Fibroblast of lung (primary cell): ENCODE results near the gene GTF3C2.

Source experiments
- CTCF ChIP-seq, 2 donors: IDR thresholded peaks in 1 of 2; conservative IDR thresholded peaks in 1 of 2; 1 replicate in 1 of 2; 2 replicates in 1 of 2; pipeline ENCODE4 v1.5.1; 2011 to 2012; ENCODE audit warnings: low read length in 2 of 2, control low read depth in 1 of 2, inconsistent platforms in 1 of 2, low read depth in 1 of 2, mild to moderate bottlenecking in 1 of 2
- EZH2 ChIP-seq: IDR thresholded peaks from 2 replicates; pipeline ENCODE4 v1.5.1; 2012; ENCODE audit warnings: low read length, control low read depth, mild to moderate bottlenecking; ENCODE audit errors: missing control alignments

GRCh38 chr2:27373567-27373966, 17.0 kb upstream of the GTF3C2 start:
- TF ChIP-seq CTCF (conservative IDR thresholded peaks at IDR 0.05 in 1 of 2, IDR thresholded peaks at IDR 0.05 in 1 of 2; ENCODE audit: low read depth in 1 of 2, low read length in 2 of 2) (no peak), EZH2 (no peak)
